Measurements from ENCODE around the gene GRAMD1A. TPM values are rescaled to one million over a fixed set of nuclear protein-coding genes. Genes with fewer than 3 reads are reported as not detected.

GRAMD1A gene
- total and polyA plus RNA-seq, 9 of the 15 experiments (the other 6 are each of a cell fraction or from before 2014, with no cell fraction given) = 1.4 to 63.8 (median 38.5) TPM

DNA sequence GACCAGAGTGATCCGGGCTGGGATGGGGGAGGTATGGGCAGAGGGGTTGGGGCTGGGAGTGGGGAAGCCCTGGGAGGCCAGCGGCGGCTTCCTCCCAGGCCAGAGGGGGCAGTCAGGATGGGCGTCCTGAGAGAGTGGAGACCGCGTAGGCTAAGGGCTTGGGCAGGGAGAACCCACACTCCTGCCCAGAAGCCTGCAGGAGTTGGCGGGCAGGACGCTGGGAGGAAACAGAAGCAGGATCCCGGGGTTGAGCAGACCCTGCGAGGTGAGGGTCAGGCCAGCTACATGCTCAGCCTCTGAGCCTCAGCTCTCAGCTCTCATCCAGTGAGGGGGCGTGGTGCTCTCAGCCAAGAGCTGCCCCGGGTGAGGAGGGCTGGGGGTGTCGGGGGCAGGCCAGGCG is 22.3 kb downstream of the GRAMD1A start:
- no peak for FAIRE-seq
- in situ Hi-C loops (cut with MboI) = no loop called here
- no peak overlapping the region for H2AFZ ChIP-seq (ENCODE audit: low read depth, low read length)
- intact Hi-C loops (cut with micrococcal nuclease) = no loop called here
- H3K79me2 ChIP-seq (ENCODE audit: control insufficient read depth, insufficient read depth, low read length) = no peaks in the 10 kb centered on the region
- ChIA-PET CTCF (ENCODE audit: low intra/inter-chr PET ratio) (no interaction called here), POLR2A (no interaction called here)
- H3K9ac ChIP-seq (ENCODE audit: insufficient read depth in 1 of 2, low read depth in 2 of 2, low read length in 2 of 2) = no peak overlapping the region
- no peaks in the 10 kb centered on the region for H4K20me1 ChIP-seq (replicated peaks; ENCODE audit: control insufficient read depth, insufficient read depth, low read length)
- no peaks in the 10 kb centered on the region for H3K9me3 ChIP-seq (replicated peaks; ENCODE audit: control insufficient read depth, insufficient read depth, low read depth, low read length)
- ATAC-seq = no peak
- no peaks in the 10 kb centered on the region for H3K9me1 ChIP-seq (ENCODE audit: control insufficient read depth, insufficient read depth, low read length)
- no peak for TF ChIP-seq ZNF444 (CRISPR knock-in tag; IDR thresholded peaks at IDR 0.05)
- TF ChIP-seq SRSF7 (optimal IDR thresholded peaks at IDR 0.05; ENCODE audit: low read depth, low read length) = no peak
- TF ChIP-seq ESRRA (IDR thresholded peaks at IDR 0.05; ENCODE audit: borderline replicate concordance, low read depth) = no peak
- no peak for TF ChIP-seq LCOR (CRISPR knock-in tag; IDR thresholded peaks at IDR 0.05)
- TF ChIP-seq PCBP1 (IDR thresholded peaks at IDR 0.05; ENCODE audit: low read depth, low read length, poor library complexity, severe bottlenecking) = peak; percentile 48
- TF ChIP-seq NFE2 (IDR thresholded peaks at IDR 0.05; ENCODE audit: low read depth) = no peak
- no peak for TF ChIP-seq CREB1 (IDR thresholded peaks at IDR 0.05)
- no peak for TF ChIP-seq CREB1 (CRISPR knock-in tag; IDR thresholded peaks at IDR 0.05)
- no peak for TF ChIP-seq ETV6 (IDR thresholded peaks at IDR 0.05; ENCODE audit: borderline replicate concordance in 1 of 2, low read depth in 2 of 2, low read length in 1 of 2)
- TF ChIP-seq ETV6 (CRISPR knock-in tag; IDR thresholded peaks at IDR 0.05; ENCODE audit: borderline replicate concordance) = no peak
- TF ChIP-seq, protein P1, sequence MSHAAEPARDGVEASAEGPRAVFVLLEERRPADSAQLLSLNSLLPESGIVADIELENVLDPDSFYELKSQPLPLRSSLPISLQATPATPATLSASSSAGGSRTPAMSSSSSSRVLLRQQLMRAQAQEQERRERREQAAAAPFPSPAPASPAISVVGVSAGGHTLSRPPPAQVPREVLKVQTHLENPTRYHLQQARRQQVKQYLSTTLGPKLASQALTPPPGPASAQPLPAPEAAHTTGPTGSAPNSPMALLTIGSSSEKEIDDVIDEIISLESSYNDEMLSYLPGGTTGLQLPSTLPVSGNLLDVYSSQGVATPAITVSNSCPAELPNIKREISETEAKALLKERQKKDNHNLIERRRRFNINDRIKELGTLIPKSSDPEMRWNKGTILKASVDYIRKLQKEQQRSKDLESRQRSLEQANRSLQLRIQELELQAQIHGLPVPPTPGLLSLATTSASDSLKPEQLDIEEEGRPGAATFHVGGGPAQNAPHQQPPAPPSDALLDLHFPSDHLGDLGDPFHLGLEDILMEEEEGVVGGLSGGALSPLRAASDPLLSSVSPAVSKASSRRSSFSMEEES (CRISPR knock-in tag; IDR thresholded peaks at IDR 0.05) = no peak
- TF ChIP-seq ZNF561 (CRISPR knock-in tag; conservative IDR thresholded peaks at IDR 0.05) = no peak
- TF ChIP-seq HNRNPUL1 (IDR thresholded peaks at IDR 0.05; ENCODE audit: low read length) = no peak
- TF ChIP-seq FOXP1 (CRISPR knock-in tag; IDR thresholded peaks at IDR 0.05) = no peak
- TF ChIP-seq, protein P2, sequence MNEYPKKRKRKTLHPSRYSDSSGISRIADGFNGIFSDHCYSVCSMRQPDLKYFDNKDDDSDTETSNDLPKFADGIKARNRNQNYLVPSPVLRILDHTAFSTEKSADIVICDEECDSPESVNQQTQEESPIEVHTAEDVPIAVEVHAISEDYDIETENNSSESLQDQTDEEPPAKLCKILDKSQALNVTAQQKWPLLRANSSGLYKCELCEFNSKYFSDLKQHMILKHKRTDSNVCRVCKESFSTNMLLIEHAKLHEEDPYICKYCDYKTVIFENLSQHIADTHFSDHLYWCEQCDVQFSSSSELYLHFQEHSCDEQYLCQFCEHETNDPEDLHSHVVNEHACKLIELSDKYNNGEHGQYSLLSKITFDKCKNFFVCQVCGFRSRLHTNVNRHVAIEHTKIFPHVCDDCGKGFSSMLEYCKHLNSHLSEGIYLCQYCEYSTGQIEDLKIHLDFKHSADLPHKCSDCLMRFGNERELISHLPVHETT (CRISPR knock-in tag; conservative IDR thresholded peaks at IDR 0.05 in 1 of 2, IDR thresholded peaks at IDR 0.05 in 1 of 2) = no peak
- TF ChIP-seq POLR2G (IDR thresholded peaks at IDR 0.05; ENCODE audit: low read depth, low read length) = 0 out of 2 replicates have a peak, but pooled peaks have one; percentile 16
- TF ChIP-seq, protein P3, sequence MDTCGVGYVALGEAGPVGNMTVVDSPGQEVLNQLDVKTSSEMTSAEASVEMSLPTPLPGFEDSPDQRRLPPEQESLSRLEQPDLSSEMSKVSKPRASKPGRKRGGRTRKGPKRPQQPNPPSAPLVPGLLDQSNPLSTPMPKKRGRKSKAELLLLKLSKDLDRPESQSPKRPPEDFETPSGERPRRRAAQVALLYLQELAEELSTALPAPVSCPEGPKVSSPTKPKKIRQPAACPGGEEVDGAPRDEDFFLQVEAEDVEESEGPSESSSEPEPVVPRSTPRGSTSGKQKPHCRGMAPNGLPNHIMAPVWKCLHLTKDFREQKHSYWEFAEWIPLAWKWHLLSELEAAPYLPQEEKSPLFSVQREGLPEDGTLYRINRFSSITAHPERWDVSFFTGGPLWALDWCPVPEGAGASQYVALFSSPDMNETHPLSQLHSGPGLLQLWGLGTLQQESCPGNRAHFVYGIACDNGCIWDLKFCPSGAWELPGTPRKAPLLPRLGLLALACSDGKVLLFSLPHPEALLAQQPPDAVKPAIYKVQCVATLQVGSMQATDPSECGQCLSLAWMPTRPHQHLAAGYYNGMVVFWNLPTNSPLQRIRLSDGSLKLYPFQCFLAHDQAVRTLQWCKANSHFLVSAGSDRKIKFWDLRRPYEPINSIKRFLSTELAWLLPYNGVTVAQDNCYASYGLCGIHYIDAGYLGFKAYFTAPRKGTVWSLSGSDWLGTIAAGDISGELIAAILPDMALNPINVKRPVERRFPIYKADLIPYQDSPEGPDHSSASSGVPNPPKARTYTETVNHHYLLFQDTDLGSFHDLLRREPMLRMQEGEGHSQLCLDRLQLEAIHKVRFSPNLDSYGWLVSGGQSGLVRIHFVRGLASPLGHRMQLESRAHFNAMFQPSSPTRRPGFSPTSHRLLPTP (IDR thresholded peaks at IDR 0.05; ENCODE audit: borderline replicate concordance, extremely low read depth, insufficient read length) = no peak
- no peak for TF ChIP-seq BDP1 (IDR thresholded peaks at IDR 0.05; ENCODE audit: insufficient read depth, insufficient read length)
- H3K4me2 ChIP-seq (ENCODE audit: insufficient read depth, low read length) = no peak overlapping the region
- H3K27me3 ChIP-seq (ENCODE audit: control insufficient read depth in 2 of 2, insufficient read depth in 2 of 2, low read length in 2 of 2) = no peaks in the 10 kb centered on the region
- no peak overlapping the region for H3K4me3 ChIP-seq
- peaks cover 0 to 5% of the 10 kb centered on the region in 2 experiments; a peak in 1 of 5 replicates for H3K4me1 ChIP-seq (replicated peaks in 1 of 2; ENCODE audit: control insufficient read depth in 2 of 2, insufficient read depth in 2 of 2, low read length in 2 of 2)
- no peak for DNase-seq (ENCODE audit: extremely low read depth in 1 of 4, low spot score in 3 of 4)
- H3K27ac ChIP-seq (ENCODE audit: extremely low read depth, low read depth, low read length) = no peak overlapping the region
- WGBS (ENCODE audit: insufficient coverage, low coverage, missing lambda C conversion rate) = 92% methylated on average over 5 of the region's 14 CpGs
- peaks cover 92% of the 10 kb centered on the region for H3K36me3 ChIP-seq (ENCODE audit: control insufficient read depth, insufficient read depth, low read length)
- BruUV-seq (replicated peaks) = no TSS peak
